ENCODE data around the gene ELF1. TPM values are rescaled to one million over a fixed set of nuclear protein-coding genes. Genes with fewer than 3 reads are reported as not detected.
"Not testable (repeated sequence)": the region's sequence is repeated elsewhere in the genome, so short reads cannot be mapped to it uniquely, and the experiment has no call there.

The ELF1 gene
- total RNA-seq, 5 donors from 2014 or later (not counting 1 experiment from before 2014, with no cell fraction given): 133 to 221 (median 146) TPM

DNA sequence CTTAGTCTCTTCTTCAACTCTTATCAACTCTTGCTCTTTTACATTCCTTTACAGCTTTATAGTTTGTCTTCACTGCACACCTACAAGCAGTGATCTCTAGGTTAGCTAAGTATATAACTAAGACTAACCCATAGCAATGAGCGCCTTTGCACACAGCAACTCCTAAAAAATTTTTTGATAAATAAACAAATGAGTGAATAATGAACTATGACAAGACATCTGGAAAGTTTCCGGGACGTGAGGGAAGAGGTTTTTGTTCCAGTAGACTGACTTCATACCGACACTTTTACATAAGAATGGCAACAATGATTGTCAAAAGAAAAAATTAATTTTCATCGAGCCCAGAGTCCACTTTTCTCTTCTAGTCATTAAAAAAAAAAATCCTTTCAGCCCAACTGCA lies 98.3 kb downstream of the ELF1 start:
- Histone ChIP-seq H3K4me1 (ENCODE audit: control insufficient read depth in 1 of 2, extremely low read depth in 1 of 2, insufficient read depth in 2 of 2, low read length in 2 of 2) (peaks cover 6 to 16% of the 10 kb centered on the region in 2 experiments), H3K27me3 (replicated peaks in 1 of 2; ENCODE audit: control insufficient read depth in 2 of 2, extremely low read depth in 1 of 2, insufficient read depth in 2 of 2, low read length in 1 of 2) (no peaks in the 10 kb centered on the region), H3K27ac (ENCODE audit: low read length) (peak overlapping the region; percentile 72), H3K9me3 (no peaks in the 10 kb centered on the region), H3K36me3 (ENCODE audit: control insufficient read depth in 2 of 2, extremely low read depth in 1 of 2, insufficient read depth in 1 of 2, low read length in 1 of 2) (peaks cover 0 to 3% of the 10 kb centered on the region in 2 donors), H3K4me3 (ENCODE audit: control insufficient read depth in 1 of 2, extremely low read depth in 1 of 2, low read length in 1 of 2) (peak overlapping the region; percentile 72 to 96)
- Mint-ChIP-seq H3K27ac (peak overlapping the region; percentile 93 to 96), H3K36me3 (no peaks in the 10 kb centered on the region), H3K27me3 (no peaks in the 10 kb centered on the region), H3K9me3 (no peaks in the 10 kb centered on the region), H3K4me1 (peaks cover 26 to 43% (median 32%) of the 10 kb centered on the region in 3 donors), H3K4me3 (peak overlapping the region; percentile 85 to 99 (median 95))
- ATAC-seq (replicated peaks in 1 of 4) (no peak), DNase-seq (no peak)
- ChIA-PET POLR2A (interaction anchor here (0.5 to 0.7 kb wide), 4 partner anchors 23 to 269 kb away, joined by 3 read pairs; no protein-coding TSS in a partner anchor), CTCF (interaction anchor here (0.6 to 2.2 kb wide), 11 partner anchors 14 to 150 kb away, joined by 3 to 9 read pairs (median 3); partner anchors contain the start of genes ELF1 (in 1 of the 2), MRPS31 (in 1 of the 2) and SLC25A15 (in 1 of the 2))
- WGBS (ENCODE audit: insufficient coverage): no CpG with 5 or more reads among the region's 5 CpGs

- H3K36me3 Mint-ChIP-seq; ATAC-seq (replicated peaks in 1 of 4); DNase-seq; H3K27me3 Mint-ChIP-seq; H3K27ac ChIP-seq (ENCODE audit: low read length); H3K27me3 ChIP-seq (replicated peaks in 1 of 2; ENCODE audit: control insufficient read depth in 2 of 2, extremely low read depth in 1 of 2, insufficient read depth in 2 of 2, low read length in 1 of 2); H3K4me3 ChIP-seq (ENCODE audit: control insufficient read depth in 1 of 2, extremely low read depth in 1 of 2, low read length in 1 of 2); H3K9me3 Mint-ChIP-seq; H3K27ac Mint-ChIP-seq; H3K9me3 ChIP-seq; H3K36me3 ChIP-seq (ENCODE audit: control insufficient read depth in 2 of 2, extremely low read depth in 1 of 2, insufficient read depth in 1 of 2, low read length in 1 of 2): not testable (repeated sequence)
- CTCF ChIA-PET: interaction anchor here (0.6 to 1.3 kb wide), 2 partner anchors 15 to 48 kb away, joined by 3 read pairs; no protein-coding TSS in a partner anchor
- Mint-ChIP-seq H3K4me3 (peak overlapping the region; percentile 85 to 99 (median 95)), H3K4me1 (peaks cover 26 to 53% (median 37%) of the 10 kb centered on the region in 3 donors)
- H3K4me1 ChIP-seq (ENCODE audit: control insufficient read depth in 1 of 2, extremely low read depth in 1 of 2, insufficient read depth in 2 of 2, low read length in 2 of 2): peaks cover 6 to 16% of the 10 kb centered on the region in 2 experiments
- 97% methylated on average over 4 of the region's 7 CpGs for WGBS (ENCODE audit: insufficient coverage)
- POLR2A ChIA-PET: interaction anchor here in 1 of 2 donors (0.5 kb wide), 1 partner anchor 1195 kb away, joined by 6 read pairs; no protein-coding TSS in a partner anchor
Observed at GRCh38 chr13:40919901-40920300, 99.2 kb downstream of the ELF1 start.

GRCh38 chr13:40916207-40916998 lies 102.7 kb downstream of the ELF1 start:
- Mint-ChIP-seq H3K9me3 (no peaks in the 10 kb centered on the region), H3K4me1 (peaks cover 26 to 49% (median 37%) of the 10 kb centered on the region in 3 donors), H3K4me3 (no peak overlapping the region), H3K36me3 (peaks cover 6% of the 10 kb centered on the region), H3K27ac (no peak overlapping the region), H3K27me3 (no peaks in the 10 kb centered on the region)
- peaks cover 0 to 3% of the 10 kb centered on the region in 2 donors for H3K36me3 ChIP-seq (ENCODE audit: control insufficient read depth in 2 of 2, extremely low read depth in 1 of 2, insufficient read depth in 1 of 2, low read length in 1 of 2)
- POLR2A ChIA-PET: no interaction called here
- CTCF ChIA-PET: no interaction called here
- no peak for ATAC-seq (replicated peaks in 1 of 4)
- peaks cover 6 to 11% of the 10 kb centered on the region in 2 experiments for H3K4me1 ChIP-seq (ENCODE audit: control insufficient read depth in 1 of 2, extremely low read depth in 1 of 2, insufficient read depth in 2 of 2, low read length in 2 of 2)
- WGBS (ENCODE audit: insufficient coverage): 84% methylated on average over 4 of the region's 6 CpGs
- H3K27me3 ChIP-seq (replicated peaks in 1 of 2; ENCODE audit: control insufficient read depth in 2 of 2, extremely low read depth in 1 of 2, insufficient read depth in 2 of 2, low read length in 1 of 2): no peaks in the 10 kb centered on the region
- no peak overlapping the region for H3K4me3 ChIP-seq (ENCODE audit: control insufficient read depth in 1 of 2, extremely low read depth in 1 of 2, low read length in 1 of 2)
- DNase-seq: no peak
- no peak overlapping the region for H3K27ac ChIP-seq (ENCODE audit: low read length)
- H3K9me3 ChIP-seq: no peaks in the 10 kb centered on the region

- DNase-seq; H3K4me1 ChIP-seq (ENCODE audit: control insufficient read depth in 1 of 2, extremely low read depth in 1 of 2, insufficient read depth in 2 of 2, low read length in 2 of 2); H3K4me3 ChIP-seq (ENCODE audit: control insufficient read depth in 1 of 2, extremely low read depth in 1 of 2, low read length in 1 of 2); H3K27me3 Mint-ChIP-seq; H3K27ac ChIP-seq (ENCODE audit: low read length); H3K9me3 Mint-ChIP-seq; H3K9me3 ChIP-seq; H3K27ac Mint-ChIP-seq; H3K27me3 ChIP-seq (replicated peaks in 1 of 2; ENCODE audit: control insufficient read depth in 2 of 2, extremely low read depth in 1 of 2, insufficient read depth in 2 of 2, low read length in 1 of 2); H3K4me3 Mint-ChIP-seq; H3K36me3 ChIP-seq (ENCODE audit: control insufficient read depth in 2 of 2, extremely low read depth in 1 of 2, insufficient read depth in 1 of 2, low read length in 1 of 2); H3K36me3 Mint-ChIP-seq; CTCF ChIA-PET; ATAC-seq (replicated peaks in 1 of 4): not testable (repeated sequence)
- peaks cover 16 to 47% (median 32%) of the 10 kb centered on the region in 3 donors for H3K4me1 Mint-ChIP-seq
- POLR2A ChIA-PET: interaction anchor here in 1 of 2 donors (0.6 kb wide), 1 partner anchor 82 kb away, joined by 4 read pairs; no protein-coding TSS in a partner anchor
Observed at GRCh38 chr13:40914863-40915262, 104.3 kb downstream of the ELF1 start.

DNA sequence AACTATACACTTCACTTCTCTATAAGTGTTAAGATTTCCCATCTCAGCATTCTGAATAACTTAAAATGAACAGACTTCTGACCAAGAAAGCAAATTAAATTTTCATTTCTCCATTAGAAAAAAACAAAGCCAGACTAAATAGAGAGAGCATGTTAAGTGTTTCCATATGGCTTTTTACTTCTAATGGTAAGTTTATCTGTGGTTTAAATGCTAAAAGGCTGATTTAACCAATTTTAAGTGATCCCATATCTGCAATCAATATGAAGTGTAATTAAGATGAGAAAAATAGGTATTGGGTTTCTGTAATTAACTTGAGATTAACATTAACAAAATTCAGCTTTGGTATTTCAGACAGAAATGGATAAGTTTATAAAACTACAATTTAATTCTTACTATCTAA lies 107.8 kb downstream of the ELF1 start:
- no peak overlapping the region for H3K4me3 Mint-ChIP-seq
- no peaks in the 10 kb centered on the region for H3K27me3 ChIP-seq (replicated peaks in 1 of 2; ENCODE audit: control insufficient read depth in 2 of 2, extremely low read depth in 1 of 2, insufficient read depth in 2 of 2, low read length in 1 of 2)
- no peaks in the 10 kb centered on the region for H3K4me1 ChIP-seq (ENCODE audit: control insufficient read depth in 1 of 2, extremely low read depth in 1 of 2, insufficient read depth in 2 of 2, low read length in 2 of 2)
- ATAC-seq (replicated peaks in 1 of 4) (no peak), DNase-seq (no peak)
- H3K27ac Mint-ChIP-seq: no peak overlapping the region
- ChIA-PET CTCF (no interaction called here), POLR2A (no interaction called here)
- no peak overlapping the region for H3K4me3 ChIP-seq (ENCODE audit: control insufficient read depth in 1 of 2, extremely low read depth in 1 of 2, low read length in 1 of 2)
- H3K27me3 Mint-ChIP-seq: no peaks in the 10 kb centered on the region
- H3K9me3 Mint-ChIP-seq: no peaks in the 10 kb centered on the region
- no peaks in the 10 kb centered on the region for H3K9me3 ChIP-seq
- peaks cover 13 to 31% (median 21%) of the 10 kb centered on the region in 3 donors for H3K4me1 Mint-ChIP-seq
- no peaks in the 10 kb centered on the region for H3K36me3 ChIP-seq (ENCODE audit: control insufficient read depth in 2 of 2, extremely low read depth in 1 of 2, insufficient read depth in 1 of 2, low read length in 1 of 2)
- H3K27ac ChIP-seq (ENCODE audit: low read length): no peak overlapping the region
- peaks cover 11% of the 10 kb centered on the region for H3K36me3 Mint-ChIP-seq

GRCh38 chr13:40910324-40911050 lies 108.6 kb downstream of the ELF1 start:
- Histone ChIP-seq H3K27me3 (replicated peaks in 1 of 2; ENCODE audit: control insufficient read depth in 2 of 2, extremely low read depth in 1 of 2, insufficient read depth in 2 of 2, low read length in 1 of 2) (no peaks in the 10 kb centered on the region), H3K36me3 (ENCODE audit: control insufficient read depth in 2 of 2, extremely low read depth in 1 of 2, insufficient read depth in 1 of 2, low read length in 1 of 2) (no peaks in the 10 kb centered on the region), H3K4me3 (ENCODE audit: control insufficient read depth in 1 of 2, extremely low read depth in 1 of 2, low read length in 1 of 2) (no peak overlapping the region), H3K4me1 (ENCODE audit: control insufficient read depth in 1 of 2, extremely low read depth in 1 of 2, insufficient read depth in 2 of 2, low read length in 2 of 2) (no peaks in the 10 kb centered on the region), H3K27ac (ENCODE audit: low read length) (no peak overlapping the region), H3K9me3 (no peaks in the 10 kb centered on the region)
- Mint-ChIP-seq H3K9me3 (no peaks in the 10 kb centered on the region), H3K4me1 (peaks cover 10 to 25% (median 18%) of the 10 kb centered on the region in 3 donors), H3K36me3 (peaks cover 11% of the 10 kb centered on the region), H3K27me3 (no peaks in the 10 kb centered on the region), H3K4me3 (no peak overlapping the region), H3K27ac (no peak overlapping the region)
- no peak for DNase-seq
- ChIA-PET POLR2A (no interaction called here), CTCF (interaction anchor here in 1 of 2 donors (0.6 kb wide), 1 partner anchor 548 kb away, joined by 3 read pairs; no protein-coding TSS in a partner anchor)
- no peak for ATAC-seq (replicated peaks in 1 of 4)
- 67% methylated on average over 2 of the region's 2 CpGs for WGBS (ENCODE audit: insufficient coverage)
